Measurements from ENCODE around the gene OTOG.

- TF ChIP-seq EP300 (IDR thresholded peaks at IDR 0.05) (no peak), CTCF (IDR thresholded peaks at IDR 0.05) (no peak)
Measured at GRCh38 chr11:17579451-17579850, 32.4 kb downstream of the OTOG start.
